Body of pancreas (tissue), 4 donors: ENCODE data around the gene RNF212. TPM values are rescaled to one million over a fixed set of nuclear protein-coding genes. Genes with fewer than 3 reads are reported as not detected.

Source experiments
- ATAC-seq: fragments of 150-250 bp; one replicate; pipeline ENCODE4 v1.9.1; 2016
- DNase-seq, 4 donors: peaks; one replicate each; pipeline ENCODE4 v3.0.0-alpha.2; 2019
- H3K27ac ChIP-seq, 4 donors: fragments of 200-600 bp; sonication (generic); 1 replicate in 3 of 4; 2 replicates in 1 of 4; pipeline versions ENCODE4 v1.5.1 to v1.6.1; 2016 to 2019; ENCODE audit warnings: mild to moderate bottlenecking in 1 of 4, mixed read lengths in 1 of 4, moderate library complexity in 1 of 4
- H3K27me3 ChIP-seq, 2 donors: fragments of 200-600 bp; sonication (generic); one replicate each; pipeline ENCODE4 v1.6.0; 2016; ENCODE audit warnings: mild to moderate bottlenecking in 1 of 2
- H3K36me3 ChIP-seq, 2 donors: fragments of 200-600 bp; sonication (generic); replicated peaks in 1 of 2; 2 replicates each; pipeline ENCODE4 v1.5.1; 2016; ENCODE audit warnings: low read depth in 2 of 2; ENCODE audit not compliant: insufficient read depth in 1 of 2
- H3K4me1 ChIP-seq: fragments of 200-600 bp; sonication (generic); one replicate; pipeline ENCODE4 v1.6.0; 2016
- H3K4me3 ChIP-seq, 2 donors: fragments of 200-600 bp; sonication (generic); 1 replicate in 1 of 2; 2 replicates in 1 of 2; pipeline ENCODE4 v1.5.1; 2016 to 2019
- H3K9me3 ChIP-seq, 3 donors: fragments of 200-600 bp; sonication (generic); 1 replicate in 2 of 3; 2 replicates in 1 of 3; pipeline ENCODE4 v1.5.1; 2016
- CTCF ChIP-seq, 7 experiments: fragments of 450-650 bp in 4 of 7; fragments of 200-600 bp in 3 of 7; sonication (generic) in 3 of 7; IDR thresholded peaks; one replicate each; pipeline ENCODE4 v1.5.1; 2016 to 2019; ENCODE audit warnings: antibody characterized with exemption in 7 of 7
- POLR2A ChIP-seq, 3 donors: fragments of 450-650 bp; IDR thresholded peaks; one replicate each; pipeline ENCODE4 v1.6.1; 2016; ENCODE audit warnings: antibody characterized with exemption in 3 of 3, mild to moderate bottlenecking in 2 of 3
- WGBS, 2 donors: methylation state at CpG; one replicate each; pipeline ENCODE4 v1.1.5; 2017; 5-methylcytosine and 5-hydroxymethylcytosine counted together
- intact Hi-C: fragments of 100-400 bp; cut with DNase I; formaldehyde crosslinking; loops from one replicate; pipeline ENCODE4 v1.15.1; 2023
- total RNA-seq, 2 donors: library from RNA; depleted of rRNA; stranded (reverse); fragments of >200 nt; gene quantifications; one replicate each; pipeline ENCODE4 v1.1.0, GENCODE V29; 2016

RNF212 gene
- total RNA-seq, 2 donors from 2014 or later: 8.2 to 20.5 TPM

- 19 to 21% methylated on average over 19 to 21 of the region's 21 CpGs for WGBS, 2 donors
- TF ChIP-seq POLR2A (IDR thresholded peaks at IDR 0.05): peak; percentile 36 to 62 (median 56)
- no peak for TF ChIP-seq CTCF (IDR thresholded peaks at IDR 0.05)
- peaks cover 0 to 1% of the 10 kb centered on the region in 2 donors for H3K36me3 ChIP-seq
- ATAC-seq (peak; percentile 55), DNase-seq (peak; percentile 84 to 92 (median 88))
- no peaks in the 10 kb centered on the region for H3K9me3 ChIP-seq
- no peak overlapping the region for H3K4me3 ChIP-seq
- intact Hi-C loops: no loop called here
- H3K27ac ChIP-seq: peak overlapping the region; percentile 88 to 95 (median 93)
- peaks cover 52% of the 10 kb centered on the region for H3K4me1 ChIP-seq
- no peaks in the 10 kb centered on the region for H3K27me3 ChIP-seq
Measured at GRCh38 chr4:1154523-1155182, 41.3 kb upstream of the RNF212 start.

- peak; percentile 58 to 69 (median 62) for DNase-seq
Measured at GRCh38 chr4:1154126-1154522, 40.8 kb upstream of the RNF212 start.

GRCh38 chr4:1153567-1154090, 40.3 kb upstream of the RNF212 start:
- H3K4me1 ChIP-seq: peaks cover 42% of the 10 kb centered on the region
- DNase-seq: peak; percentile 74 to 87 (median 76)
- intact Hi-C loops: no loop called here
- WGBS, 2 donors: 15 to 24% methylated on average over 11 of the region's 11 CpGs
- no peak overlapping the region for H3K4me3 ChIP-seq
- TF ChIP-seq POLR2A (IDR thresholded peaks at IDR 0.05) (peak in 2 of 3 donors; percentile 68 to 72), CTCF (IDR thresholded peaks at IDR 0.05) (no peak)
- H3K9me3 ChIP-seq: no peaks in the 10 kb centered on the region
- H3K27ac ChIP-seq: peak overlapping the region; percentile 88 to 95 (median 93)
- peak; percentile 58 for ATAC-seq
- peaks cover 0 to 1% of the 10 kb centered on the region in 2 donors for H3K36me3 ChIP-seq
- H3K27me3 ChIP-seq: no peaks in the 10 kb centered on the region

More at GRCh38 chr4:1154126-1154522, 40.8 kb upstream of the RNF212 start:
- peak; percentile 30 for ATAC-seq
- intact Hi-C loops: no loop called here
- H3K36me3 ChIP-seq: peaks cover 0 to 1% of the 10 kb centered on the region in 2 donors
- H3K4me3 ChIP-seq: no peak overlapping the region
- peak overlapping the region; percentile 88 to 95 (median 93) for H3K27ac ChIP-seq
- 16 to 28% methylated on average over 7 of the region's 7 CpGs for WGBS, 2 donors
- peaks cover 47% of the 10 kb centered on the region for H3K4me1 ChIP-seq
- no peak for TF ChIP-seq CTCF (IDR thresholded peaks at IDR 0.05)
- no peak for TF ChIP-seq POLR2A (IDR thresholded peaks at IDR 0.05)
- no peaks in the 10 kb centered on the region for H3K27me3 ChIP-seq
- H3K9me3 ChIP-seq: no peaks in the 10 kb centered on the region

DNA sequence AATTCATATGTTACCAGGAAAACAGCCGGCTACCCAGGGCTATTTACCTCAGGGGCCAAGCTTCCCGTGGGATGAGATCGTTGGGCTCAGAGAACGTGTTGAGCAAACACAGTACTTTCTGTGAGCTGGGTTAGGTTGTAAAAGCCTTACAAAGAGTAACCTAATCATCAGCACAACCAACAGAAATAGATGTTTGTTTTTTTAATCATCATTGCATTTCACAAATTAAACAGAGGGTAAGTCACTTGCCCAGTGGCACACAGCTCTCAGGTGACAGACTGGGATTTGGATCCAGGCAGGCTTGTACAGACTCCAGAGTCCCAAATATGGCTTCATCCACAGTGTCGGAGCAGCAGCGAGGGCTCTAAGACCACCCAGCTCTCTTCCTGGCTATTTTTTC, 38.9 kb upstream of the RNF212 start:
- peak; percentile 21 for ATAC-seq
- no peaks in the 10 kb centered on the region for H3K27me3 ChIP-seq
- intact Hi-C loops: no loop called here
- peaks cover 36% of the 10 kb centered on the region for H3K4me1 ChIP-seq
- 24% methylated on average over 6 of the region's 6 CpGs for WGBS, 2 donors
- peak in 3 of 4 donors; percentile 62 to 70 (median 64) for DNase-seq
- H3K4me3 ChIP-seq: no peak overlapping the region
- peak overlapping the region; percentile 83 to 94 (median 90) for H3K27ac ChIP-seq
- TF ChIP-seq POLR2A (IDR thresholded peaks at IDR 0.05): peak; percentile 23 to 61 (median 53)
- TF ChIP-seq CTCF (IDR thresholded peaks at IDR 0.05): no peak
- no peaks in the 10 kb centered on the region for H3K36me3 ChIP-seq
- H3K9me3 ChIP-seq: no peaks in the 10 kb centered on the region
